HepG2 (cell line): ENCODE results near the gene CPT1A. TPM values are rescaled to one million over a fixed set of nuclear protein-coding genes. Genes with fewer than 3 reads are reported as not detected.

Source experiments
- CBX2 ChIP-seq, 2 experiments: fragments of 200-600 bp in 1 of 2; sonication (generic); formaldehyde crosslinking in 1 of 2; IDR thresholded peaks; 2 replicates each; pipeline versions ENCODE4 v1.7.0 to v1.8.1; 2018 to 2022; ENCODE audit warnings: low read depth in 2 of 2, low read length in 1 of 2, mild to moderate bottlenecking in 1 of 2, missing genetic modification reagents in 1 of 2
- CHD2 ChIP-seq: IDR thresholded peaks from 2 replicates; pipeline ENCODE4 v1.6.1; 2011; ENCODE audit warnings: low read depth, low read length, improper control_type of control experiment
- E2F2 ChIP-seq: sonication (generic); formaldehyde crosslinking; IDR thresholded peaks from 2 replicates; pipeline ENCODE4 v1.4.0; 2020; ENCODE audit warnings: missing genetic modification reagents, borderline replicate concordance
- FOXA1 ChIP-seq, 2 experiments: fragments of 450-650 bp in 1 of 2; sonication (generic) in 1 of 2; formaldehyde crosslinking in 1 of 2; IDR thresholded peaks; 2 replicates each; pipeline versions ENCODE4 v1.4.0 to v1.6.1; 2016 to 2020; ENCODE audit warnings: missing genetic modification reagents in 1 of 2
- HIVEP1 ChIP-seq: sonication (generic); formaldehyde crosslinking; IDR thresholded peaks from 2 replicates; pipeline ENCODE4 v1.4.0; 2020; ENCODE audit warnings: mild to moderate bottlenecking, missing genetic modification reagents
- NCOA2 ChIP-seq: sonication (generic); formaldehyde crosslinking; IDR thresholded peaks from 2 replicates; pipeline ENCODE4 v1.8.0; 2022; ENCODE audit warnings: inconsistent platforms
- PTBP1 ChIP-seq: fragments of 200-400 bp; formaldehyde crosslinking; IDR thresholded peaks from 2 replicates; pipeline ENCODE4 v1.6.1; 2018; ENCODE audit warnings: low read length, low read depth; ENCODE audit not compliant: poor library complexity, severe bottlenecking
- SKI ChIP-seq: fragments of 450-650 bp; IDR thresholded peaks from one replicate; pipeline ENCODE4 v1.6.1; 2018; ENCODE audit warnings: mild to moderate bottlenecking; ENCODE audit not compliant: partially characterized antibody
- SMAD9 ChIP-seq: sonication (generic); formaldehyde crosslinking; IDR thresholded peaks from 2 replicates; pipeline ENCODE4 v1.5.1; 2020; ENCODE audit warnings: mild to moderate bottlenecking, missing genetic modification reagents
- SRY ChIP-seq: sonication (generic); formaldehyde crosslinking; IDR thresholded peaks from 2 replicates; pipeline ENCODE4 v1.8.0; 2022; ENCODE audit warnings: mild to moderate bottlenecking, missing genetic modification reagents
- STAT5B ChIP-seq: sonication (generic); formaldehyde crosslinking; IDR thresholded peaks from 2 replicates; pipeline ENCODE4 v1.4.0; 2020; ENCODE audit warnings: missing genetic modification reagents
- STAT6 ChIP-seq: sonication (generic); formaldehyde crosslinking; IDR thresholded peaks from 2 replicates; pipeline ENCODE4 v1.4.0; 2020; ENCODE audit warnings: missing genetic modification reagents, mild to moderate bottlenecking, borderline replicate concordance
- ZNF274 ChIP-seq: sonication (generic); formaldehyde crosslinking; IDR thresholded peaks from 2 replicates; pipeline ENCODE4 v1.5.1; 2020; ENCODE audit warnings: mild to moderate bottlenecking, missing genetic modification reagents
- ZNF496 ChIP-seq: sonication (generic); formaldehyde crosslinking; IDR thresholded peaks from 2 replicates; pipeline ENCODE4 v1.8.1; 2023; ENCODE audit warnings: mild to moderate bottlenecking, moderate library complexity, missing genetic modification reagents; ENCODE audit not compliant: insufficient replicate concordance
- polyA plus RNA-seq, 8 experiments: library from polyadenylated mRNA; depleted of rRNA in 3 of 8; stranded (reverse) in 7 of 8; unstranded in 1 of 8; fragments of >200 nt; fragmentation: Illumina TruSeq in 4 of 8; extraction: Trizol in 4 of 8; gene quantifications; 2 replicates each; pipeline versions ENCODE4 v1.2.1 to v1.2.3, GENCODE V29; 2011 to 2016; ENCODE audit warnings: low read depth in 4 of 8, missing spikeins in 1 of 8, mixed read lengths in 1 of 8; ENCODE audit not compliant: insufficient read depth in 1 of 8
- total RNA-seq, 5 experiments: library from RNA; depleted of rRNA; stranded (reverse); fragments of >200 nt; fragmentation: Illumina TruSeq; extraction: Trizol; gene quantifications; 2 replicates each; pipeline ENCODE4 v1.2.3, GENCODE V29; 2016; ENCODE audit warnings: low read depth in 1 of 5
- TF ChIP-seq, protein P1 (sequence below): sonication (generic); formaldehyde crosslinking; IDR thresholded peaks from 2 replicates; pipeline ENCODE4 v1.4.0; 2020; ENCODE audit warnings: missing genetic modification reagents
- TF ChIP-seq, protein P2 (sequence below): sonication (generic); formaldehyde crosslinking; IDR thresholded peaks from 2 replicates; pipeline ENCODE4 v1.4.0; 2020; ENCODE audit warnings: missing genetic modification reagents

CPT1A gene
- total and polyA plus RNA-seq, 2 of the 13 experiments (the other 11 are each of a cell fraction or from before 2014, with no cell fraction given), result 7.0 to 7.1 TPM

DNA sequence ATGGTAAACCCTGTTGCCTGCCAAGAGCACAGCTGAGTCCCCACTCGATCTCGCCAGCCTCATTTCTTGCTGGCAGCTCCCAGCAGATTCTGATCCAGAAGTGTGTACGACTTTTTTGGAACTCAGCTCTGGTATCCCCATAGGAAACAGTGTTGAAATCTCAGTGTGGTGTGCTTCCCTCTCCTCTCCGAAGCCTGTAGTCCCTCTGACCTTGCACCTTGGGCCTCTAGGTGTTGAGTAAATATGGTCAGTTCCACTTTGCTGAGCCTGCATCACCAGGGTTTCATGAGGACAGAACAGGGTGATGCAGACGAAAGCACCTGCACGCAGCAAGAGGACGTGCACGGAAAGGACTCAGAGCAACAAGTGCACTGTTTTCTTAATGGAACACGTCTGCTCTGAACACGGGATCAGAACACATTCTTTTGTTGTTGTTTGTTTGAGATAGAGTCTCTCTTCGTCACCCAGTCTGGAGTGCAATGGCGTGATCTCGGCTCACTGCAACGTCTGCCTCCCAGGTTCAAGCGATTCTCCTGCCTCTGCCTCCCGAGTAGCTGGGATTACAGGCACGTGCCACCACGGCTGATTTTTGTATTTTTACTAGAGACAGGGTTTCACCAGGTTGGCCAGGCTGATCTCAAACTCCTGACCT is 3.8 kb upstream of the CPT1A start (continued):
- TF ChIP-seq HIVEP1 (CRISPR knock-in tag) (peak; percentile 68; the same call in 1 of the 2 replicates), ZNF274 (CRISPR knock-in tag) (peak; percentile 35; the same call in 1 of the 2 replicates), CHD2 (peak; percentile 34; the same call in 1 of the 2 replicates), CBX2 (IDR thresholded peaks at IDR 0.05; ENCODE audit: low read depth, low read length) (no peak), CBX2 (CRISPR knock-in tag; IDR thresholded peaks at IDR 0.05; ENCODE audit: low read depth) (0 out of 2 replicates have a peak, but pooled peaks have one; percentile 61), E2F2 (no peak), PTBP1 (no peak), STAT5B (CRISPR knock-in tag) (peak; percentile 34; the same call in 1 of the 2 replicates), SMAD9 (CRISPR knock-in tag) (no peak), SRY (peak; percentile 70; the same call in 1 of the 2 replicates), ZNF496 (CRISPR knock-in tag) (no peak), FOXA1 (IDR thresholded peaks at IDR 0.05) (peak; percentile 81), FOXA1 (CRISPR knock-in tag; IDR thresholded peaks at IDR 0.05) (peak; percentile 99), NCOA2 (CRISPR knock-in tag) (peak; percentile 97), SKI (peak; percentile 97), STAT6 (CRISPR knock-in tag) (0 out of 2 replicates have a peak, but pooled peaks have one; percentile 45)
- TF ChIP-seq, protein P1, sequence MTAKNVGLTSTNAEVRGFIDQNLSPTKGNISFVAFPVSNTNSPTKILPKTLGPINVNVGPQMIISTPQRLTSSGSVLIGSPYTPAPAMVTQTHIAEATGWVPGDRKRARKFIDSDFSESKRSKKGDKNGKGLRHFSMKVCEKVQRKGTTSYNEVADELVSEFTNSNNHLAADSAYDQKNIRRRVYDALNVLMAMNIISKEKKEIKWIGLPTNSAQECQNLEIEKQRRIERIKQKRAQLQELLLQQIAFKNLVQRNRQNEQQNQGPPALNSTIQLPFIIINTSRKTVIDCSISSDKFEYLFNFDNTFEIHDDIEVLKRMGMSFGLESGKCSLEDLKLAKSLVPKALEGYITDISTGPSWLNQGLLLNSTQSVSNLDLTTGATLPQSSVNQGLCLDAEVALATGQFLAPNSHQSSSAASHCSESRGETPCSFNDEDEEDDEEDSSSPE (CRISPR knock-in tag), result peak; percentile 71
- TF ChIP-seq, protein P2, sequence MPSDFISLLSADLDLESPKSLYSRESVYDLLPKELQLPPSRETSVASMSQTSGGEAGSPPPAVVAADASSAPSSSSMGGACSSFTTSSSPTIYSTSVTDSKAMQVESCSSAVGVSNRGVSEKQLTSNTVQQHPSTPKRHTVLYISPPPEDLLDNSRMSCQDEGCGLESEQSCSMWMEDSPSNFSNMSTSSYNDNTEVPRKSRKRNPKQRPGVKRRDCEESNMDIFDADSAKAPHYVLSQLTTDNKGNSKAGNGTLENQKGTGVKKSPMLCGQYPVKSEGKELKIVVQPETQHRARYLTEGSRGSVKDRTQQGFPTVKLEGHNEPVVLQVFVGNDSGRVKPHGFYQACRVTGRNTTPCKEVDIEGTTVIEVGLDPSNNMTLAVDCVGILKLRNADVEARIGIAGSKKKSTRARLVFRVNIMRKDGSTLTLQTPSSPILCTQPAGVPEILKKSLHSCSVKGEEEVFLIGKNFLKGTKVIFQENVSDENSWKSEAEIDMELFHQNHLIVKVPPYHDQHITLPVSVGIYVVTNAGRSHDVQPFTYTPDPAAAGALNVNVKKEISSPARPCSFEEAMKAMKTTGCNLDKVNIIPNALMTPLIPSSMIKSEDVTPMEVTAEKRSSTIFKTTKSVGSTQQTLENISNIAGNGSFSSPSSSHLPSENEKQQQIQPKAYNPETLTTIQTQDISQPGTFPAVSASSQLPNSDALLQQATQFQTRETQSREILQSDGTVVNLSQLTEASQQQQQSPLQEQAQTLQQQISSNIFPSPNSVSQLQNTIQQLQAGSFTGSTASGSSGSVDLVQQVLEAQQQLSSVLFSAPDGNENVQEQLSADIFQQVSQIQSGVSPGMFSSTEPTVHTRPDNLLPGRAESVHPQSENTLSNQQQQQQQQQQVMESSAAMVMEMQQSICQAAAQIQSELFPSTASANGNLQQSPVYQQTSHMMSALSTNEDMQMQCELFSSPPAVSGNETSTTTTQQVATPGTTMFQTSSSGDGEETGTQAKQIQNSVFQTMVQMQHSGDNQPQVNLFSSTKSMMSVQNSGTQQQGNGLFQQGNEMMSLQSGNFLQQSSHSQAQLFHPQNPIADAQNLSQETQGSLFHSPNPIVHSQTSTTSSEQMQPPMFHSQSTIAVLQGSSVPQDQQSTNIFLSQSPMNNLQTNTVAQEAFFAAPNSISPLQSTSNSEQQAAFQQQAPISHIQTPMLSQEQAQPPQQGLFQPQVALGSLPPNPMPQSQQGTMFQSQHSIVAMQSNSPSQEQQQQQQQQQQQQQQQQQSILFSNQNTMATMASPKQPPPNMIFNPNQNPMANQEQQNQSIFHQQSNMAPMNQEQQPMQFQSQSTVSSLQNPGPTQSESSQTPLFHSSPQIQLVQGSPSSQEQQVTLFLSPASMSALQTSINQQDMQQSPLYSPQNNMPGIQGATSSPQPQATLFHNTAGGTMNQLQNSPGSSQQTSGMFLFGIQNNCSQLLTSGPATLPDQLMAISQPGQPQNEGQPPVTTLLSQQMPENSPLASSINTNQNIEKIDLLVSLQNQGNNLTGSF (CRISPR knock-in tag), result no peak
